MM.1S (cell line): Measurements from ENCODE around the gene RBM23.

Experiments used
- CTCF ChIP-seq: fragments of 300-600 bp; sonication (generic); IDR thresholded peaks from 2 replicates; pipeline ENCODE4 v1.5.1; 2016; ENCODE audit warnings: antibody characterized with exemption, low read length, mixed read lengths
- EZH2 ChIP-seq: fragments of 300-600 bp; sonication (generic); optimal IDR thresholded peaks from 2 replicates; pipeline ENCODE3; 2017; ENCODE audit warnings: low read depth, mild to moderate bottlenecking, antibody characterized with exemption, low read length, mixed read lengths

GRCh38 chr14:22898302-22899090, 20.5 kb downstream of the RBM23 start:
- no peak for TF ChIP-seq CTCF
- no peak for TF ChIP-seq EZH2
